GM21526 (cell line): ENCODE measurements around the gene RSL24D1.
"Not testable (repeated sequence)": the region's sequence is repeated elsewhere in the genome, so short reads cannot be mapped to it uniquely, and the experiment has no call there.

Source experiments
- ATAC-seq: cut with Tn5 transposase; IDR thresholded peaks from one replicate; pipeline ENCODE4 v1.9.1; 2021; ENCODE audit warnings: moderate library complexity; ENCODE audit not compliant: unreplicated experiment, low FRiP score

The RSL24D1 gene

DNA sequence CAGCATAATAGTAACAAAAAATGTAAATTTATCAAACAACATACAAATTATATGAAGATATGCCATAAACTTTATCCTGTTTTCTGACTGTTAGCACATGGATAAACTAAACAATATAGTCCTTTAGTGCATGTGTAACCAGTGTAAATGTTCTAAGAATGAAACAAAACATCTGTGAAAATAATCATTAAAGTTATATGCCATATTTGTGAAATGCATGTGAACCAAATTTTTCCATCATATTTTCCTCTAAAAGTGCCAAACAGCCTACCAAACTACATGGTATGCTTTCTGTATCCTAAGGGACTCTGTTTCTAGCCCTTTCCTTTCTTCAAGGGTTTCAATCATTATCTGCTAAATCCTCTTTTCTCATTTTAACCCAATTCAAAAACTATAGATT lies 23.9 kb upstream of the RSL24D1 start:
- ATAC-seq, result no peak

DNA sequence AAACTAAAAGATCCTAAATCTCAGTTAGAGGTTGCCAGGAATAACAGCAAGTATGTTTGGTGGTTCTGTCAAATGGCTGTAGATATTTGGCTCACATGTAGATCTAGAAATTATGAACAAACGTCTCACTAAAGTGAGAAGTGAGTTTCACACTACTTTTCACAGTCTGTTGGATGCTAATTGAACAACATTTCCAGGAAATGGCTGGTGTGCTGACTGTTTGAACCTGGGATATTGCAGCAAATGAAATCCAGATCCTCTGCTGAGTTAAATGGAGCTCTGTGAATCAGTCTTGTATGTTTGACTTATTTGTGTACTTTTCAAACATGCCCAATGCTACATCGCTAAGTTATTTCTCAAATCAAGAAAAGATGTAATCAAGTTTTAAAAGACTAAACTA lies 21.3 kb upstream of the RSL24D1 start:
- no peak for ATAC-seq

GRCh38 chr15:55204464-55204863 lies 7.7 kb upstream of the RSL24D1 start:
- no peak for ATAC-seq

DNA sequence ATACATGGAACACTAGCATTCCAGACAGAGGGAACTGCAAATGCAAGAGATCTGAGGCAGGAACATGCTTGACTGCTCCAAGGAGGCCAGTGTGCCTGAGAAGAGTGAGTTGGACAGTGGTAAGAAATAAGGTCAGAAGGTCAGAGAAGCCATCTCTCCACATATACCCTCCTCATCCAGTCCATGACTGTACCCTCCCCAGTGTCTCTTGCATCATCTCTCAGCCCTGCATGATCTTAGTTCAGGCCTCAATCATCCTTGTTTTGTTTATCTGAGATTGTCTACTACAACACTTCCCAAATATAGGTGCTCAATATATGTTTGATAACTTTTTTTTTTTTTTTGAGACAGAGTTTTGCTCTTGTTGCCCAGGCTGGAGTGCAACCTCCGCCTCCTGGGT lies 5.5 kb upstream of the RSL24D1 start:
- ATAC-seq, result no peak

DNA sequence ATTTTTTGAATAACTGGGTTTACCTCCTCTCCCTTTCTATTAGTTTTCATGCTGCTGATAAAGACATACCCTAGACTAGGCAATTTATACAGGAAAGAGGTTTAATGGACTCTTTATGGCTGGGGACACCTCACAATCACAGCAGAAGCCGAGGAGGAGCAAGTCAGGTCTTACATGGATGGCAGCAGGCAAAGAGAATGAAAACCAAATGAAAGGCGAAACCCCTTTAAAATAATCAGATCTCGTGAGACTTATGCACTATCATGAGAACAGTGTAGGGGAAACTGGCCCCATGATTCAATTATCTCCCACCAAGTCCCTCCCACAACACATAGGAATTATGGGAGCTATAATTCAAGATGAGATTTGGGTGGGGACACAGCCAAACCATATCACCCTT lies 2.0 kb upstream of the RSL24D1 start:
- no peak for ATAC-seq

GRCh38 chr15:55197719-55198118 lies 978 bp upstream of the RSL24D1 start:
- no peak for ATAC-seq

DNA sequence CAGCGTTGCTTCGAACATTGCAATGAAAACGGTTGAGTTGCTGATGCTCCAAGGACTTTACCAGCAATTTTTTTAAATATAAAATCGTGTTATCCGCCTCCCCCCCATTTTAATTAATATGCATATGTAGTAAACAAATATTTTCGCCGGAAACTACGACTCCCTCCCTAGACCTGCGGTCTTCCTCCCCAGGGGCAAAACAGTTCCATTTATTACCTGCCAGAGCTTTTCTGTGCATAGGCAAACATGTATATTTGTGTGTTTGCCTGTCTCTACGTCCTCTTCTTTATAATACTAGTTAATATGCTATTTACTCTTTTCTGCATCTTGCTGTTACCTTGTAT lies 593 bp upstream of the RSL24D1 start:
- ATAC-seq, result peak; percentile 7

DNA sequence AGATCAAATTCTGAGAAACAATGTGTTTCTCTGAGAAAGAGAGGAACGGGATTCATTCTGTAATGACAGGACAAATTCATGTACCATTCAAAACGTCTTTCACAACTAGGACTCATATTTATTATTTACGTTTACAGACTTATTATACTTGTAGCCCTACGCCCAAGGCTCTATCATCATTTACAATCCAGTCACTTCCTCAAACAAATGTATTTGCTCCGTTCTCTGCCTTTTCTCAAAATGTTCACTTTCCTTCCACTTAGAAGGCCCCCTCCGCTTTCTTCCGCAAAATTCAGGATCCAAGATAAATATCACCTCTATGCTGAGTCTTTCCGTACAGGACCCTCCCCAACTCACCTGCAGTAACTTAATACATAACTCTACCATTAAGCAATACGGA lies 745 bp downstream of the RSL24D1 start:
- no peak for ATAC-seq

DNA sequence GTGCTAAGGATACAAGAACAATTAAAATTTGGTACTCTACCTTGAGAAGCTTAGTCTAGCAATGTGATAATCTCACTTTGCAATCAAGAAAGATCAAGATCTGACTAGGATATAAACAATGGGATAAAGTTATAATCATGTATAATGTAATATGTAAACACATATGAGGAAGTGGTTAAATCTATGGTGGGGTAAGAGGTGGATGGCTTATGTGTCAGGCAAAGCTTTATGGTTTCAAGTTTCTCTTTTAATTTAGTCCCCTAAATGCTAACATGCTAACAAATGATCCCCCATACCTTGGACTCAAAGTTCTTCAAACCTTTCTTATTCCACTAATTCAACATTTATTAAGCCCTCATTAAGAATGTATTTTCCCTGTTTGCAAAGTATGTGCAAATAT lies 2.5 kb downstream of the RSL24D1 start:
- no peak for ATAC-seq

GRCh38 chr15:55186331-55186730 lies 10.4 kb downstream of the RSL24D1 start:
- no peak for ATAC-seq

DNA sequence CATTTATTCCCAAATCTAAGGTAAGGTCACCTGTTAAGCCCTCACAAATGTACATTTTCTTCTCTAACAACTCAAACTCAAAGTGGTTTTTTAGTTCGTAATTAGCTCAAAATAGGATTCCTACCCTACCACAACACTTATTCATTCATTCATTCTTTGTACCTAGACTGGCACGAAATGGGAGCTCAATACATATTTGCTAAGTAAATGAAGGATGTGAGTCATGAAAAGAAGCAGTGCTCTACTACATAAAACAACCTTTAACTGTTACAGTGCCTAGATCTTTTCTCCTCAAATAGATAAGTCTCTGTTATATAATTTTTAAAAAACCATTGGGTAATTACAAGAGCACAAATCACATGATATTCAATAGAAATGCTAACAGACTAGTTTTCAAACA lies 13.1 kb downstream of the RSL24D1 start:
- no peak for ATAC-seq

DNA sequence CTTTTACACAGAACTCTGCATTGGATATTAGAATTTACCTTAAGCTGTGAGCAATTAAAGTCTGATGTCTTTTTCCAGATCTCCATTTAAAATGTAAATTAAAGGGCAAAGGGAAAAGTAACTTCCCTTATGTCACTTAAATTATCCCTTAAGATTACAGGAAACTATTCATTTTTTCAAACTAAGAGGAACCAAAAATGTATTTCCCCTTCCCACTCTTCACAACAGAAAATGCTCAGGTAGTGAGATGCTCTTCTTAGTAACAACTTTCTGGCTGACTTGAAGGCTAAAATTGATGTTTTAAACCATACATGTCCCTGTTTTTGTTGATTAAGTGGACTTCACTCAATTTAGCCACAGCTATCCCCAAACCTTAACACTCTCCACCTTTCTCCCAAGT lies 17.6 kb downstream of the RSL24D1 start:
- ATAC-seq, result no peak

- no peak for ATAC-seq
These were observed 26.4 kb downstream of the RSL24D1 start for GRCh38 chr15:55170361-55170760.

GRCh38 chr15:55168350-55168974 lies 28.3 kb downstream of the RSL24D1 start:
- peak; percentile 77 for ATAC-seq

GRCh38 chr15:55164284-55164683 lies 32.5 kb downstream of the RSL24D1 start:
- ATAC-seq, result no peak

- ATAC-seq, result no peak
These were observed 45.1 kb downstream of the RSL24D1 start for GRCh38 chr15:55151631-55152030.

DNA sequence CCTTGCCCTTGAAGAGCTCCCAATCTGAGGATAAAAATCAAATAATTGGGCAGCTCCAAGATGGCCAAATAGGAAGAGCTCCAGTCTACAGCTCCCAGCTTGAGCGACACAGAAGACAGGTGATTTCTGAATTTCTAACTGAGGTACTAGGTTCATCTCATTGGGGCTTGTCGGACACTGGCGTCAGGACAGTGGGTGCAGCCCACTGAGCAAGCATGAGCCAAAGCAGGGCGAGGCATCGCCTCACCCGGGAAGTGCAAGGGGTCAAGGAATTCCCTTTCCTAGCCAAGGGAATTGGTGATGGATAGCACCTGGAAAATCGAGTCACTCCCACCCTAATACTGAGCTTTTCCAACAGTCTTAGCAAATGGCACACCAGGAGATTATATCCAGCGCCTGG lies 53.6 kb downstream of the RSL24D1 start:
- ATAC-seq, result not testable (repeated sequence)

GRCh38 chr15:55133972-55134371 lies 62.8 kb downstream of the RSL24D1 start:
- no peak for ATAC-seq

DNA sequence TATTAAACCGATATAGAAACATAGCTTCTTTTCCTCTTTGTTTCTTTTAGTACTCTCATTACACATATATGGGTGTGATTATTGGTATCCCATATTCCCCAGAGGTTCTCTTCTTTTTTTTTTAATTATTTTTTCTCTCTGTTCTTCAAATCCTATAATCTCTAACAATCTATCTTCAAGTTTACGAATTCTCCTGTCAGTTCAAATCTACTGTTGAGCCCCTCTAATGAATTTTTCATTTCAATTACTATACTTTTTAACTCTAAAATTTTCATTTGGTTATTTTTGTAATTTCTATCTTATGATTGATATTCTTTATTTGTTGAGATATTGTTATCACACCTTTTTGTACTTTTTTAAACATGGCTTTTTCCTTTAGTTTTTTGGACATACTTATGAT lies 64.1 kb downstream of the RSL24D1 start:
- no peak for ATAC-seq
